HEK293 (cell line): ENCODE data around the gene PIAS2.

Experiments used
- ATF2 ChIP-seq: fragments of 450-650 bp; formaldehyde crosslinking; IDR thresholded peaks from 2 replicates; pipeline ENCODE4 v1.5.1; 2016; ENCODE audit warnings: missing biosample characterization, missing genetic modification characterization, low read depth
- CTCF ChIP-seq: fragments of 450-650 bp; formaldehyde crosslinking; IDR thresholded peaks from 2 replicates; pipeline ENCODE4 v1.5.1; 2016; ENCODE audit warnings: missing biosample characterization, missing genetic modification characterization
- ZNF24 ChIP-seq: fragments of 450-650 bp; formaldehyde crosslinking; IDR thresholded peaks from 2 replicates; pipeline ENCODE4 v1.5.1; 2016; ENCODE audit warnings: missing biosample characterization, missing genetic modification characterization
- ZNF521 ChIP-seq: fragments of 450-650 bp; formaldehyde crosslinking; IDR thresholded peaks from 2 replicates; pipeline ENCODE4 v1.5.1; 2017; ENCODE audit warnings: missing biosample characterization, mild to moderate bottlenecking, missing genetic modification characterization
- ZNF658 ChIP-seq: fragments of 450-650 bp; formaldehyde crosslinking; IDR thresholded peaks from 2 replicates; pipeline ENCODE4; 2016; ENCODE audit warnings: missing biosample characterization, missing genetic modification characterization
- ZNF76 ChIP-seq: fragments of 450-650 bp; formaldehyde crosslinking; IDR thresholded peaks from 2 replicates; pipeline ENCODE4; 2016; ENCODE audit warnings: low read depth, missing biosample characterization, missing genetic modification characterization, borderline replicate concordance

DNA sequence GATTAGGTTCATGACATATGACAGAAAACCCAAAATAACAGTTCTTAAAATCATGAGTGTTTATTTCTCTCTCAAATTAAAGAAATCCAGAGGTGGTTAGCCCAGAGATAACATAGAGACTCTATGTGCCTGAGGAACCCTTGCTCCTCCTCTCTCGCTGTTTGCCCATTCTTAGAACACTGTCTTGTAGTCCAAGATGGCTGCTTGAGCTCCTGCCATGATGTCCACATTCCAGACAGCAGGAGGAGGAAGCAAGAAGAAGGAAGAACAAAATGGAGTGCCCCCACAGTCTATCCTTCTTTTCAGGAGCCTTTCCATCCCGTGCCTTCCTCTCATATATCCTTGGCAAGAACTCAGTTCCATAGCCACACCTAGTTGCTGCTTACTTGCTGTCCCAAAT lies 146.6 kb downstream of the PIAS2 start:
- TF ChIP-seq ZNF521 (no peak), ATF2 (tag by site-specific recombination) (no peak), ZNF24 (no peak), CTCF (tag by site-specific recombination) (no peak), ZNF658 (no peak), ZNF76 (no peak)
